HL-60/S4 treated with phorbol 12-myristate 13-acetate at 8.2 ng/mL for 4 days and 3 days (cell line): ENCODE data around the gene NDUFAF8.

ENCODE experiments used
- in situ Hi-C: fragments of 300-500 bp; cut with MboI; formaldehyde crosslinking; loops from 2 replicates; pipeline ENCODE4 v1.15.0; 2022; ENCODE audit warnings: low sequenced_read_pairs

NDUFAF8 gene

GRCh38 chr17:81200695-81201580 lies 38.2 kb upstream of the NDUFAF8 start:
- in situ Hi-C loops: no loop called here

GRCh38 chr17:81202318-81202717 lies 36.8 kb upstream of the NDUFAF8 start:
- in situ Hi-C loops: no loop called here

GRCh38 chr17:81203136-81203535 lies 36.0 kb upstream of the NDUFAF8 start:
- in situ Hi-C loops: no loop called here

- in situ Hi-C loops: no loop called here
Measured at GRCh38 chr17:81204578-81204977, 34.5 kb upstream of the NDUFAF8 start.

GRCh38 chr17:81206166-81206565 lies 33.0 kb upstream of the NDUFAF8 start:
- in situ Hi-C loops: no loop called here

GRCh38 chr17:81206657-81207056 lies 32.5 kb upstream of the NDUFAF8 start:
- in situ Hi-C loops: no loop called here

- in situ Hi-C loops: no loop called here
Measured at GRCh38 chr17:81207610-81208581, 31.2 kb upstream of the NDUFAF8 start.

- in situ Hi-C loops: no loop called here
Measured at GRCh38 chr17:81208651-81209050, 30.5 kb upstream of the NDUFAF8 start.

GRCh38 chr17:81209141-81209540 lies 30.0 kb upstream of the NDUFAF8 start:
- in situ Hi-C loops: no loop called here

- in situ Hi-C loops: no loop called here
Measured at GRCh38 chr17:81210466-81210865, 28.7 kb upstream of the NDUFAF8 start.

GRCh38 chr17:81210868-81211267 lies 28.2 kb upstream of the NDUFAF8 start:
- in situ Hi-C loops: no loop called here

GRCh38 chr17:81212365-81212764 lies 26.8 kb upstream of the NDUFAF8 start:
- in situ Hi-C loops: no loop called here

- in situ Hi-C loops: no loop called here
Measured at GRCh38 chr17:81213978-81214377, 25.1 kb upstream of the NDUFAF8 start.

GRCh38 chr17:81217491-81217890 lies 21.6 kb upstream of the NDUFAF8 start:
- in situ Hi-C loops: no loop called here

- in situ Hi-C loops: no loop called here
Measured at GRCh38 chr17:81218459-81218858, 20.7 kb upstream of the NDUFAF8 start.

GRCh38 chr17:81218991-81219390 lies 20.1 kb upstream of the NDUFAF8 start:
- in situ Hi-C loops: no loop called here

GRCh38 chr17:81219476-81220180 lies 19.5 kb upstream of the NDUFAF8 start:
- in situ Hi-C loops: no loop called here

GRCh38 chr17:81221371-81221841 lies 17.7 kb upstream of the NDUFAF8 start:
- in situ Hi-C loops: no loop called here

GRCh38 chr17:81221842-81222619 lies 17.1 kb upstream of the NDUFAF8 start:
- in situ Hi-C loops: no loop called here

GRCh38 chr17:81222620-81222905 lies 16.6 kb upstream of the NDUFAF8 start:
- in situ Hi-C loops: no loop called here
